H1 (cell line): ENCODE measurements around the gene MYO16. TPM values are rescaled to one million over a fixed set of nuclear protein-coding genes. Genes with fewer than 3 reads are reported as not detected.

Experiments used
- polyA plus RNA-seq, 7 experiments: library from polyadenylated mRNA; depleted of rRNA in 3 of 7; stranded (reverse) in 5 of 7; unstranded in 2 of 7; fragments of >200 nt in 5 of 7; fragments of 200-250 nt in 2 of 7; gene quantifications; 1 replicate in 5 of 7; 2 replicates in 1 of 7; 4 replicates in 1 of 7; pipeline versions ENCODE4 v1.2.1 to v1.2.3, GENCODE V29; 2011 to 2013; ENCODE audit warnings: missing spikeins in 2 of 7, mixed read lengths in 2 of 7
- total RNA-seq: library from RNA; stranded (reverse); fragmentation: NEBNext Ultra II Directional; extraction: Animal tissue kit (Norgen Biotek cat#: 25700); gene quantifications from 2 replicates; pipeline ENCODE4 v1.2.1, GENCODE V29; 2021
- TF ChIP-seq, protein P1 (sequence below): fragments of 300-600 bp; sonication (generic); IDR thresholded peaks from 2 replicates; pipeline ENCODE4 v1.7.1; 2012; ENCODE audit warnings: low read length, moderate library complexity, mild to moderate bottlenecking, inconsistent platforms; ENCODE audit not compliant: insufficient replicate concordance

MYO16 gene
- total and polyA plus RNA-seq, 2 of the 8 experiments (the other 6 are each of a cell fraction or from before 2014, with no cell fraction given) = 0.02 to 0.22 TPM

DNA sequence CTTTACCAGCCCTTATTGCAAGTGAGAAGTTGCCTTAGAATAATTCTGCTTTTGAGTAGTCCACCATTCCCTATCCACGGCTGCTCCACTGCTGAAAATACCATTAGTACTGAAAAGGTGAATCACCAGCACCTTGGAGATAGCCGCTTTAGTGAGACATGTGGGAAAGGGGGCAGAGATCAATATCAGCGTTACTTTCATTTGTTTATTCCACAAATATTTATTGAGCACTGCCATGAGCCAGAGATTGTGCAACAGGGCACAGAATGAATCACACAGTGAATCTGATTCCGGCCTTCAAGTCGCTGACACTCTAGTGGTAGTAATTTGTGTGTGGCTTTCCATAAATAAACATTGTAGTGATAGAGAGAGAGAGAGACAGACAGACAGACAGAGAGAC lies 31.5 kb upstream of the MYO16 start (continued):
- TF ChIP-seq, protein P1, sequence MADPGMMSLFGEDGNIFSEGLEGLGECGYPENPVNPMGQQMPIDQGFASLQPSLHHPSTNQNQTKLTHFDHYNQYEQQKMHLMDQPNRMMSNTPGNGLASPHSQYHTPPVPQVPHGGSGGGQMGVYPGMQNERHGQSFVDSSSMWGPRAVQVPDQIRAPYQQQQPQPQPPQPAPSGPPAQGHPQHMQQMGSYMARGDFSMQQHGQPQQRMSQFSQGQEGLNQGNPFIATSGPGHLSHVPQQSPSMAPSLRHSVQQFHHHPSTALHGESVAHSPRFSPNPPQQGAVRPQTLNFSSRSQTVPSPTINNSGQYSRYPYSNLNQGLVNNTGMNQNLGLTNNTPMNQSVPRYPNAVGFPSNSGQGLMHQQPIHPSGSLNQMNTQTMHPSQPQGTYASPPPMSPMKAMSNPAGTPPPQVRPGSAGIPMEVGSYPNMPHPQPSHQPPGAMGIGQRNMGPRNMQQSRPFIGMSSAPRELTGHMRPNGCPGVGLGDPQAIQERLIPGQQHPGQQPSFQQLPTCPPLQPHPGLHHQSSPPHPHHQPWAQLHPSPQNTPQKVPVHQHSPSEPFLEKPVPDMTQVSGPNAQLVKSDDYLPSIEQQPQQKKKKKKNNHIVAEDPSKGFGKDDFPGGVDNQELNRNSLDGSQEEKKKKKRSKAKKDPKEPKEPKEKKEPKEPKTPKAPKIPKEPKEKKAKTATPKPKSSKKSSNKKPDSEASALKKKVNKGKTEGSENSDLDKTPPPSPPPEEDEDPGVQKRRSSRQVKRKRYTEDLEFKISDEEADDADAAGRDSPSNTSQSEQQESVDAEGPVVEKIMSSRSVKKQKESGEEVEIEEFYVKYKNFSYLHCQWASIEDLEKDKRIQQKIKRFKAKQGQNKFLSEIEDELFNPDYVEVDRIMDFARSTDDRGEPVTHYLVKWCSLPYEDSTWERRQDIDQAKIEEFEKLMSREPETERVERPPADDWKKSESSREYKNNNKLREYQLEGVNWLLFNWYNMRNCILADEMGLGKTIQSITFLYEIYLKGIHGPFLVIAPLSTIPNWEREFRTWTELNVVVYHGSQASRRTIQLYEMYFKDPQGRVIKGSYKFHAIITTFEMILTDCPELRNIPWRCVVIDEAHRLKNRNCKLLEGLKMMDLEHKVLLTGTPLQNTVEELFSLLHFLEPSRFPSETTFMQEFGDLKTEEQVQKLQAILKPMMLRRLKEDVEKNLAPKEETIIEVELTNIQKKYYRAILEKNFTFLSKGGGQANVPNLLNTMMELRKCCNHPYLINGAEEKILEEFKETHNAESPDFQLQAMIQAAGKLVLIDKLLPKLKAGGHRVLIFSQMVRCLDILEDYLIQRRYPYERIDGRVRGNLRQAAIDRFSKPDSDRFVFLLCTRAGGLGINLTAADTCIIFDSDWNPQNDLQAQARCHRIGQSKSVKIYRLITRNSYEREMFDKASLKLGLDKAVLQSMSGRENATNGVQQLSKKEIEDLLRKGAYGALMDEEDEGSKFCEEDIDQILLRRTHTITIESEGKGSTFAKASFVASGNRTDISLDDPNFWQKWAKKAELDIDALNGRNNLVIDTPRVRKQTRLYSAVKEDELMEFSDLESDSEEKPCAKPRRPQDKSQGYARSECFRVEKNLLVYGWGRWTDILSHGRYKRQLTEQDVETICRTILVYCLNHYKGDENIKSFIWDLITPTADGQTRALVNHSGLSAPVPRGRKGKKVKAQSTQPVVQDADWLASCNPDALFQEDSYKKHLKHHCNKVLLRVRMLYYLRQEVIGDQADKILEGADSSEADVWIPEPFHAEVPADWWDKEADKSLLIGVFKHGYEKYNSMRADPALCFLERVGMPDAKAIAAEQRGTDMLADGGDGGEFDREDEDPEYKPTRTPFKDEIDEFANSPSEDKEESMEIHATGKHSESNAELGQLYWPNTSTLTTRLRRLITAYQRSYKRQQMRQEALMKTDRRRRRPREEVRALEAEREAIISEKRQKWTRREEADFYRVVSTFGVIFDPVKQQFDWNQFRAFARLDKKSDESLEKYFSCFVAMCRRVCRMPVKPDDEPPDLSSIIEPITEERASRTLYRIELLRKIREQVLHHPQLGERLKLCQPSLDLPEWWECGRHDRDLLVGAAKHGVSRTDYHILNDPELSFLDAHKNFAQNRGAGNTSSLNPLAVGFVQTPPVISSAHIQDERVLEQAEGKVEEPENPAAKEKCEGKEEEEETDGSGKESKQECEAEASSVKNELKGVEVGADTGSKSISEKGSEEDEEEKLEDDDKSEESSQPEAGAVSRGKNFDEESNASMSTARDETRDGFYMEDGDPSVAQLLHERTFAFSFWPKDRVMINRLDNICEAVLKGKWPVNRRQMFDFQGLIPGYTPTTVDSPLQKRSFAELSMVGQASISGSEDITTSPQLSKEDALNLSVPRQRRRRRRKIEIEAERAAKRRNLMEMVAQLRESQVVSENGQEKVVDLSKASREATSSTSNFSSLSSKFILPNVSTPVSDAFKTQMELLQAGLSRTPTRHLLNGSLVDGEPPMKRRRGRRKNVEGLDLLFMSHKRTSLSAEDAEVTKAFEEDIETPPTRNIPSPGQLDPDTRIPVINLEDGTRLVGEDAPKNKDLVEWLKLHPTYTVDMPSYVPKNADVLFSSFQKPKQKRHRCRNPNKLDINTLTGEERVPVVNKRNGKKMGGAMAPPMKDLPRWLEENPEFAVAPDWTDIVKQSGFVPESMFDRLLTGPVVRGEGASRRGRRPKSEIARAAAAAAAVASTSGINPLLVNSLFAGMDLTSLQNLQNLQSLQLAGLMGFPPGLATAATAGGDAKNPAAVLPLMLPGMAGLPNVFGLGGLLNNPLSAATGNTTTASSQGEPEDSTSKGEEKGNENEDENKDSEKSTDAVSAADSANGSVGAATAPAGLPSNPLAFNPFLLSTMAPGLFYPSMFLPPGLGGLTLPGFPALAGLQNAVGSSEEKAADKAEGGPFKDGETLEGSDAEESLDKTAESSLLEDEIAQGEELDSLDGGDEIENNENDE = no peak
- TF ChIP-seq, all 59 proteins: peak for 0
